ENCODE measurements around the gene SEPTIN11. TPM values are rescaled to one million over a fixed set of nuclear protein-coding genes. Genes with fewer than 3 reads are reported as not detected.

Gene SEPTIN11
- total and polyA plus RNA-seq, 2 of the 8 experiments (the other 6 are each of a cell fraction or from before 2014, with no cell fraction given) = 32.2 to 110 TPM

- Histone ChIP-seq H2BK15ac (ENCODE audit: low read length) (no peak overlapping the region), H2BK120ac (replicated peaks; ENCODE audit: low read depth, low read length) (no peak overlapping the region), H3K79me1 (ENCODE audit: low read depth, low read length) (no peaks in the 10 kb centered on the region; the same call in 1 of the 2 replicates), H4K20me1 (replicated peaks in 1 of 2; ENCODE audit: control insufficient read depth in 1 of 2, insufficient read depth in 2 of 2, low read length in 2 of 2) (peaks cover 1 to 4% of the 10 kb centered on the region in 2 experiments), H4K8ac (ENCODE audit: extremely low read depth, insufficient read depth, low read length) (no peak overlapping the region), H2BK20ac (ENCODE audit: low read length) (no peak overlapping the region), H3K14ac (ENCODE audit: insufficient read length) (no peak overlapping the region), H2AFZ (ENCODE audit: low read length) (no peak overlapping the region), H4K91ac (replicated peaks; ENCODE audit: insufficient read length, low read length) (peak overlapping the region; percentile 10), H2AK5ac (ENCODE audit: low read depth, low read length) (no peak overlapping the region), H3K4me1 (replicated peaks in 1 of 4; ENCODE audit: control insufficient read depth in 3 of 4, insufficient read depth in 4 of 4, low read length in 3 of 4) (peaks cover 2 to 6% (median 5%) of the 10 kb centered on the region in 4 experiments; a peak in 5 of 7 replicates), H3K36me3 (ENCODE audit: control insufficient read depth in 2 of 4, insufficient read depth in 4 of 4, low read length in 3 of 4) (no peaks in the 10 kb centered on the region), H4K5ac (ENCODE audit: insufficient read length, low read depth, low read length) (no peak overlapping the region), H3K23me2 (ENCODE audit: low read depth, low read length) (peaks cover 21% of the 10 kb centered on the region), H3K9me3 (ENCODE audit: insufficient read depth in 2 of 2, low read depth in 1 of 2, low read length in 1 of 2) (no peaks in the 10 kb centered on the region), H3K27me3 (replicated peaks in 1 of 4; ENCODE audit: control insufficient read depth in 3 of 4, extremely low read depth in 1 of 4, insufficient read depth in 3 of 4, low read length in 3 of 4) (peaks cover 0 to 13% (median 10%) of the 10 kb centered on the region in 4 experiments; a peak in 5 of 7 replicates), H3K4me2 (ENCODE audit: insufficient read depth in 1 of 2, low read depth in 2 of 2, low read length in 2 of 2) (peak overlapping the region; percentile 87 to 88), H3K4ac (replicated peaks; ENCODE audit: insufficient read length, low read depth, low read length) (no peak overlapping the region), H2BK12ac (ENCODE audit: low read depth, low read length) (no peak overlapping the region), H3K56ac (replicated peaks; ENCODE audit: insufficient read length, low read depth, low read length) (peak overlapping the region; percentile 17), H3K4me3 (ENCODE audit: extremely low read depth in 1 of 4, insufficient read depth in 2 of 4, low read depth in 3 of 4, low read length in 4 of 4) (peak overlapping the region; percentile 80 to 82 (median 80)), H3K27ac (ENCODE audit: low read depth, low read length) (no peak overlapping the region), H3K18ac (ENCODE audit: extremely low read depth, low read length) (no peak overlapping the region; the same call in 1 of the 2 replicates), H3K9ac (replicated peaks in 1 of 4; ENCODE audit: extremely low read depth in 1 of 4, low read depth in 3 of 4, low read length in 3 of 4) (peak overlapping the region in 1 of 4 experiments; percentile 79; a peak in 2 of 7 replicates), H3K79me2 (ENCODE audit: control insufficient read depth in 1 of 2, insufficient read depth in 2 of 2, low read length in 2 of 2) (peaks cover 0 to 48% of the 10 kb centered on the region in 2 experiments; a peak in 3 of 4 replicates), H3K23ac (ENCODE audit: insufficient read length) (no peak overlapping the region), H2BK5ac (ENCODE audit: low read depth, low read length) (no peak overlapping the region; the same call in 1 of the 2 replicates)
- no peak for TF ChIP-seq TEAD4 (IDR thresholded peaks at IDR 0.05; ENCODE audit: low read depth, low read length)
- peak; percentile 46 for TF ChIP-seq ASH2L (IDR thresholded peaks at IDR 0.05; ENCODE audit: low read length)
- TF ChIP-seq SIN3A (conservative IDR thresholded peaks at IDR 0.05 in 1 of 2, IDR thresholded peaks at IDR 0.05 in 1 of 2; ENCODE audit: low read depth in 1 of 2, low read length in 2 of 2) = peak in 1 of 2 experiments; percentile 7; a peak in 1 of 4 replicates
- WGBS, 2 experiments (ENCODE audit: extremely low coverage in 1 of 2, insufficient coverage in 1 of 2, insufficient read length in 1 of 2, insufficient replicate concordance in 2 of 2, low coverage in 1 of 2, low lambda C conversion rate in 2 of 2, missing lambda C conversion rate in 1 of 2) = 4% methylated on average over 19 of the region's 23 CpGs; no CpG with 5 or more reads in 1 of the 2 experiments
- FAIRE-seq = no peak
- ChIA-PET CTCF (ENCODE audit: partially characterized antibody) (interaction anchor here (0.6 to 1.7 kb wide), 5 partner anchors 18 to 253 kb away, joined by 3 to 4 read pairs (median 3); no protein-coding TSS in a partner anchor), POLR2A (ENCODE audit: partially characterized antibody) (interaction anchor here (0.8 to 1.4 kb wide), 8 partner anchors 9 to 230 kb away, joined by 3 to 4 read pairs (median 3); no protein-coding TSS in a partner anchor)
- no peak for DNase-seq (ENCODE audit: low read depth in 1 of 2, low spot score in 2 of 2)
These were observed 1.6 kb downstream of the SEPTIN11 start for GRCh38 chr4:76950956-76951671.
